ENCODE measurements around the gene AAK1.

DNA sequence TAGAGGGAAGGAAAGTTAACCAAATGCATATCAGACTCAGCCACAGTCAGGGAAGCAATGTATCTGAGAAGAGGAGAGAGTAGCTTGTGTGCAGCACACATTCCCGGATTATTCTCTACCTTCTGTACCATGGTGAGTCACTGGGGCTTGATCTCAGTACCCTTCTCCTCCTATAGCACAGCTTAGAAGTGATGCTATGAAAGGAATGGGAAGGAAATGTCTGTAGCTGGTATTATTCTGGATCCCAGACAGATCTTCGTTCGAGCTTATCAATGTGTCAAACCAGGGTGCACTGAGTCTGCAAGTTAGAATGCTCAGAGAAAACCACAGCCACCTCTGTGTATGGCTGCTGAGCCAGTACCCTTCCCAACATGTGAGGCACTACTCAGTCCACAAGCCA, 118.3 kb downstream of the AAK1 start:
- TF ChIP-seq EZH2phosphoT487 (IDR thresholded peaks at IDR 0.05) = no peak
- TF ChIP-seq, protein P1, sequence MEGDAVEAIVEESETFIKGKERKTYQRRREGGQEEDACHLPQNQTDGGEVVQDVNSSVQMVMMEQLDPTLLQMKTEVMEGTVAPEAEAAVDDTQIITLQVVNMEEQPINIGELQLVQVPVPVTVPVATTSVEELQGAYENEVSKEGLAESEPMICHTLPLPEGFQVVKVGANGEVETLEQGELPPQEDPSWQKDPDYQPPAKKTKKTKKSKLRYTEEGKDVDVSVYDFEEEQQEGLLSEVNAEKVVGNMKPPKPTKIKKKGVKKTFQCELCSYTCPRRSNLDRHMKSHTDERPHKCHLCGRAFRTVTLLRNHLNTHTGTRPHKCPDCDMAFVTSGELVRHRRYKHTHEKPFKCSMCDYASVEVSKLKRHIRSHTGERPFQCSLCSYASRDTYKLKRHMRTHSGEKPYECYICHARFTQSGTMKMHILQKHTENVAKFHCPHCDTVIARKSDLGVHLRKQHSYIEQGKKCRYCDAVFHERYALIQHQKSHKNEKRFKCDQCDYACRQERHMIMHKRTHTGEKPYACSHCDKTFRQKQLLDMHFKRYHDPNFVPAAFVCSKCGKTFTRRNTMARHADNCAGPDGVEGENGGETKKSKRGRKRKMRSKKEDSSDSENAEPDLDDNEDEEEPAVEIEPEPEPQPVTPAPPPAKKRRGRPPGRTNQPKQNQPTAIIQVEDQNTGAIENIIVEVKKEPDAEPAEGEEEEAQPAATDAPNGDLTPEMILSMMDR (IDR thresholded peaks at IDR 0.05) = no peak

Measured in neural progenitor cell (in vitro differentiated cells).